Right lobe of liver (tissue), 6 donors: Measurements from ENCODE around the gene KIRREL3. TPM values are rescaled to one million over a fixed set of nuclear protein-coding genes. Genes with fewer than 3 reads are reported as not detected.

Experiments used
- ATAC-seq, 4 donors: fragments of 200-7000 bp; cut with Tn5 transposase; one replicate each; pipeline ENCODE4 v1.9.1; 2020; ENCODE audit warnings: mild to moderate bottlenecking in 4 of 4, moderate library complexity in 4 of 4
- DNase-seq, 3 donors: peaks; one replicate each; pipeline ENCODE4 v3.0.0-alpha.2; 2020
- H3K27ac ChIP-seq, 3 donors: fragments of 200-600 bp; one replicate each; pipeline ENCODE4 v1.8.0; 2022
- H3K27me3 ChIP-seq, 2 donors: fragments of 200-600 bp; one replicate each; pipeline ENCODE4 v1.8.0; 2022
- H3K36me3 ChIP-seq, 4 donors: fragments of 200-600 bp; sonication (generic) in 1 of 4; one replicate each; pipeline versions ENCODE4 v1.5.1 to v1.8.0; 2017 to 2022; ENCODE audit warnings: control low read depth in 1 of 4
- H3K4me1 ChIP-seq, 4 donors: fragments of 200-600 bp; sonication (generic) in 1 of 4; one replicate each; pipeline versions ENCODE4 v1.5.1 to v1.8.0; 2017 to 2022; ENCODE audit warnings: control low read depth in 1 of 4
- H3K4me3 ChIP-seq, 3 donors: fragments of 200-600 bp; one replicate each; pipeline ENCODE4 v1.8.0; 2022
- H3K9me3 ChIP-seq, 4 donors: fragments of 200-600 bp; sonication (generic) in 1 of 4; one replicate each; pipeline versions ENCODE4 v1.5.1 to v1.8.0; 2017 to 2022; ENCODE audit warnings: control low read depth in 1 of 4
- CTCF ChIP-seq, 4 donors: fragments of 200-600 bp in 3 of 4; fragments of 450-650 bp in 1 of 4; IDR thresholded peaks; one replicate each; pipeline versions ENCODE4 v1.5.1 to v1.8.0; 2016 to 2022; ENCODE audit warnings: antibody characterized with exemption in 4 of 4, mild to moderate bottlenecking in 2 of 4
- POLR2A ChIP-seq: fragments of 450-650 bp; IDR thresholded peaks from one replicate; pipeline ENCODE4 v1.6.1; 2017; ENCODE audit warnings: antibody characterized with exemption, mild to moderate bottlenecking
- WGBS: methylation state at CpG from one replicate; pipeline ENCODE4 v1.1.6; 2018; ENCODE audit warnings: low coverage, low lambda C conversion rate; ENCODE audit not compliant: insufficient coverage; ENCODE audit errors: missing lambda C conversion rate; 5-methylcytosine and 5-hydroxymethylcytosine counted together
- intact Hi-C, 2 donors: fragments of 100-400 bp; cut with DNase I; formaldehyde crosslinking; loops; one replicate each; pipeline versions ENCODE4 v1.11.2 to v1.14.1; 2022
- total RNA-seq, 6 experiments: library from RNA; depleted of rRNA in 2 of 6; stranded (reverse); fragments of >200 nt in 2 of 6; fragmentation: NEBNext Ultra II Directional in 3 of 6; extraction: Animal tissue kit (Norgen Biotek cat#: 25700) in 3 of 6; gene quantifications; one replicate each; pipeline versions ENCODE4 v1.1.0 to v1.2.4, GENCODE V29; 2016 to 2023
- donor health status: DM: no; HTN: yes; CAD: no.
- donor health status: DM: no; HTN: no; CAD: no.
- donor health status: DM: no; HTN: no; CAD: no.
- donor health status: DM: no; HTN: yes; CAD: no.
- donor health status: DM: no; HTN: yes; CAD: no.

Gene KIRREL3
- total RNA-seq, 6 experiments from 2014 or later: not detected

- TF ChIP-seq POLR2A (no peak), CTCF (IDR thresholded peaks at IDR 0.05) (no peak)
- H3K4me3 ChIP-seq: no peak overlapping the region
- H3K27ac ChIP-seq: no peak overlapping the region
- H3K36me3 ChIP-seq: no peaks in the 10 kb centered on the region
- no peaks in the 10 kb centered on the region for H3K4me1 ChIP-seq
- 82% methylated on average over 15 of the region's 23 CpGs for WGBS
- no peaks in the 10 kb centered on the region for H3K9me3 ChIP-seq
- intact Hi-C loops: no loop called here
- ATAC-seq: no peak
- DNase-seq: no peak
- no peaks in the 10 kb centered on the region for H3K27me3 ChIP-seq
These were observed 511.8 kb downstream of the KIRREL3 start for GRCh38 chr11:126488591-126489370.

- H3K4me3 ChIP-seq: no peak overlapping the region
- no peak overlapping the region for H3K27ac ChIP-seq
- H3K27me3 ChIP-seq: no peaks in the 10 kb centered on the region
- no peak for DNase-seq
- peak in 2 of 4 donors; percentile 14 to 19 for ATAC-seq
- intact Hi-C loops: no loop called here
- H3K9me3 ChIP-seq: no peaks in the 10 kb centered on the region
- H3K4me1 ChIP-seq: no peaks in the 10 kb centered on the region
- H3K36me3 ChIP-seq: no peaks in the 10 kb centered on the region
- WGBS: 36% methylated on average over 3 of the region's 8 CpGs
- TF ChIP-seq POLR2A (no peak), CTCF (IDR thresholded peaks at IDR 0.05) (no peak)
These were observed 512.9 kb downstream of the KIRREL3 start for GRCh38 chr11:126487711-126488110.

- Histone ChIP-seq H3K4me3 (no peak overlapping the region), H3K27ac (no peak overlapping the region), H3K4me1 (no peaks in the 10 kb centered on the region), H3K9me3 (no peaks in the 10 kb centered on the region), H3K27me3 (no peaks in the 10 kb centered on the region), H3K36me3 (no peaks in the 10 kb centered on the region)
- ATAC-seq: no peak
- intact Hi-C loops: no loop called here
- no peak for TF ChIP-seq CTCF (IDR thresholded peaks at IDR 0.05)
- TF ChIP-seq POLR2A: no peak
- 48% methylated on average over 5 of the region's 12 CpGs for WGBS
- DNase-seq: no peak
These were observed 514.5 kb downstream of the KIRREL3 start for GRCh38 chr11:126485986-126486635.

GRCh38 chr11:126485021-126485792 is 515.4 kb downstream of the KIRREL3 start:
- Histone ChIP-seq H3K9me3 (no peaks in the 10 kb centered on the region), H3K27ac (no peak overlapping the region), H3K4me3 (no peak overlapping the region), H3K4me1 (peaks cover 0 to 4% (median 2%) of the 10 kb centered on the region in 4 donors), H3K27me3 (no peaks in the 10 kb centered on the region), H3K36me3 (no peaks in the 10 kb centered on the region)
- intact Hi-C loops: no loop called here
- DNase-seq (no peak), ATAC-seq (no peak)
- whole genome bisulfite sequencing: 47% methylated on average over 7 of the region's 10 CpGs
- TF ChIP-seq CTCF (IDR thresholded peaks at IDR 0.05) (no peak), POLR2A (no peak)
